Measurements from ENCODE around the gene ZDHHC4. TPM values are rescaled to one million over a fixed set of nuclear protein-coding genes. Genes with fewer than 3 reads are reported as not detected.

ZDHHC4 gene
- total and polyA plus RNA-seq, 10 of the 15 experiments (the other 5 are each of a cell fraction or from before 2014, with no cell fraction given): 30.6 to 74.3 (median 35.8) TPM

GRCh38 chr7:6608794-6609193 lies 31.5 kb downstream of the ZDHHC4 start:
- no peak for FAIRE-seq
- DNase-seq (ENCODE audit: low read depth, low spot score): no peak
- Histone ChIP-seq H3K27ac (ENCODE audit: control insufficient read depth, insufficient read depth) (no peak overlapping the region), H3K79me2 (ENCODE audit: control insufficient read depth, insufficient read depth, low read length) (no peaks in the 10 kb centered on the region), H3K9ac (ENCODE audit: control insufficient read depth, insufficient read depth, low read length) (no peak overlapping the region), H4K20me1 (ENCODE audit: control insufficient read depth, insufficient read depth) (no peaks in the 10 kb centered on the region), H3K4me1 (ENCODE audit: control insufficient read depth, insufficient read depth, low read length) (no peaks in the 10 kb centered on the region; the same call in 1 of the 2 replicates), H3K4me3 (no peak overlapping the region), H3K9me3 (replicated peaks; ENCODE audit: control insufficient read depth, insufficient read depth, low read length) (no peaks in the 10 kb centered on the region), H3K4me2 (ENCODE audit: control insufficient read depth, insufficient read depth) (no peak overlapping the region), H3K27me3 (replicated peaks in 1 of 2; ENCODE audit: control insufficient read depth in 2 of 2, insufficient read depth in 2 of 2, low read length in 1 of 2) (no peaks in the 10 kb centered on the region; a peak in 1 of 4 replicates), H3K36me3 (ENCODE audit: control insufficient read depth in 2 of 2, insufficient read depth in 2 of 2, low read length in 1 of 2) (peaks cover under 1 to 3% of the 10 kb centered on the region in 2 experiments; a peak in 3 of 4 replicates), H2AFZ (ENCODE audit: control insufficient read depth, low read depth, low read length) (no peak overlapping the region)
- ChIA-PET POLR2A (interaction anchor here (1.2 kb wide), 1 partner anchor 28 kb away, joined by 8 read pairs; no protein-coding TSS in a partner anchor), RAD21 (ENCODE audit: unreplicated experiment) (interaction anchor here (0.7 kb wide), 1 partner anchor 16 kb away, joined by 3 read pairs; no protein-coding TSS in a partner anchor), SMC1A (ENCODE audit: uncharacterized antibody, unreplicated experiment) (interaction anchor here (0.6 kb wide), 2 partner anchors 9 to 856 kb away, joined by 3 to 5 read pairs; no protein-coding TSS in a partner anchor), CTCF (interaction anchor here (1.1 kb wide), 1 partner anchor 98 kb away, joined by 3 read pairs; no protein-coding TSS in a partner anchor)
- 99% methylated on average over 12 of the region's 12 CpGs for WGBS (ENCODE audit: insufficient coverage, insufficient replicate concordance, low lambda C conversion rate, missing lambda C conversion rate)
- intact Hi-C loops (cut with micrococcal nuclease; ENCODE audit: unreplicated experiment): no loop called here
- in situ Hi-C loops (cut with MboI): no loop called here
- no TSS peak for BruUV-seq (replicated peaks)
- TF ChIP-seq BMI1 (IDR thresholded peaks at IDR 0.05; ENCODE audit: borderline replicate concordance) (no peak), FOS (IDR thresholded peaks at IDR 0.05; ENCODE audit: borderline replicate concordance, extremely low read depth, insufficient read length) (no peak), PAX5 (IDR thresholded peaks at IDR 0.05; ENCODE audit: borderline replicate concordance, low read depth, low read length) (no peak), SUZ12 (IDR thresholded peaks at IDR 0.05; ENCODE audit: unreplicated experiment) (no peak), PBX3 (IDR thresholded peaks at IDR 0.05; ENCODE audit: insufficient replicate concordance, low read depth, low read length) (no peak), RBBP5 (conservative IDR thresholded peaks at IDR 0.05) (no peak), SKIL (IDR thresholded peaks at IDR 0.05; ENCODE audit: low read depth, poor library complexity, severe bottlenecking) (no peak), BCL11A (IDR thresholded peaks at IDR 0.05; ENCODE audit: low read depth, low read length) (no peak), CHD1 (IDR thresholded peaks at IDR 0.05; ENCODE audit: low read depth, low read length) (no peak), LARP7 (IDR thresholded peaks at IDR 0.05) (no peak), MAX (IDR thresholded peaks at IDR 0.05; ENCODE audit: low read depth, low read length) (no peak), ZBTB40 (IDR thresholded peaks at IDR 0.05; ENCODE audit: borderline replicate concordance) (no peak)
- no peak for ATAC-seq
